HG03457 (cell line): ENCODE results near the gene NOVA2.

ENCODE experiments used
- ATAC-seq: cut with Tn5 transposase; IDR thresholded peaks from one replicate; pipeline ENCODE4 v1.9.1; 2021; ENCODE audit warnings: moderate number of reproducible peaks; ENCODE audit not compliant: unreplicated experiment

Gene NOVA2

GRCh38 chr19:45973553-45974338, at the start of gene NOVA2:
NOVA2 (minus strand) TSS chr19:45973865; CDS start chr19:45973351, 514 bp downstream.
- no peak for ATAC-seq

GRCh38 chr19:46023311-46023779, 49.7 kb upstream of the NOVA2 start:
- ATAC-seq: no peak

- ATAC-seq: no peak
Measured at GRCh38 chr19:46022431-46023310, 49.0 kb upstream of the NOVA2 start, which contains the start of gene PGLYRP1. PGLYRP1 (minus strand) TSS chr19:46023053; CDS start chr19:46023021, 32 bp downstream.

DNA sequence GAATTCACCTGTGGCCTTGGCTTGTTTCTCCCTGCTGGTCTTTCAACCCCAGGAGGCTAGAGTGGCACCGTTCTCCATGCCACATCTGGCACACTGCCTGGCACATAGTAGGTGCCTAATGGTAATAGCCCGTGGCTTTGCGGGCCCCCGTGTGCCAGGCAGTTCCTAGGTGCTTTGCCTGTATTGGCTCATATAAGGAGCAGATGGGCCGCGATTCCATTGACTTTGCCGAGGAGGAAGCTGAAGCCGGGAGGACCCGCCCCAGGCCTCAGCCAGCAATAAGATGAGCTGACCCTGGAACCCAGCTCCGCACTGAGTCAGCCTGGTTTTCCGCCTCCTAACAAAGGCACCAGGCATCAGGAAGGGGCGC, 48.4 kb upstream of the NOVA2 start:
- no peak for ATAC-seq

DNA sequence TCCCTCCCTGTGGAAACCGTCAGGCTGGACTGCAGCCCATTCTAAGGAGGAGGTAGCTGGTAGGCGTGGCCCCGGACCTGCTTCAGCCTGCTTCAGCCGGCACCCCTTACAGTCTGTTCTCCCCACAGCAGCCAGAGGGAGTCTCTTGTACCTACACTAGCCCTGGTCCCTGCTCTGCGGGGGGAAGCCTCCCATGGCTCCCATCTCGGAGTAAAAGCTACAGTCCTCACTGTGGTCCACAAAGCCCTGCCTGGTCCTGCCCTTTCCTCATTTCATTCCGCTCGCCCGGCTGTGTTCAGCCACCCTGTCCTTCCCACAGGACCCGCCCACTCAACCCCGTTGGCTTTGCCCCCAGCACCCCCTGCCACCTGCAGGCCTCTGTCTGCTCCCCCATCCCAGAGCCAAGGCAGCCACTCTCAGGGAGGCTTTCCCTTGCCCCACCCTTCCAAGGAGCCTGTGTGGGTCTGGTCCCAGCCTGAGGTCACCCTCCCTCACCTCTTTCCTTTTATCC, 47.9 kb upstream of the NOVA2 start:
- ATAC-seq: no peak

DNA sequence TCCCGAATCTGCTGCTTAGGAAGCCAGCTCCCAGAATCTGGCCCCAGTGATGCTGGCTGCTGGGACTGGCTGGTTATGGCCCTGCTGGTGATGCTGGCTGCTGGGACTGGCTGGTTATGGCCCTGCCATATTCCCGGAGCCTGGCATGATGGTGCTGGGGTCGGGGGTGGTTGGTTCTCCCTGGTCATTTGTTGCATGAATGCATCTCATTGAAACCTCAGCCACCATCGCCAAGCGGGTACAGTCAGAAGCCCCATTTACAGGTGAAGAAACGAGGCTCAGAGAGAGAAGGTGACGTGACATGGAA, 47.1 kb upstream of the NOVA2 start:
- ATAC-seq: no peak

DNA sequence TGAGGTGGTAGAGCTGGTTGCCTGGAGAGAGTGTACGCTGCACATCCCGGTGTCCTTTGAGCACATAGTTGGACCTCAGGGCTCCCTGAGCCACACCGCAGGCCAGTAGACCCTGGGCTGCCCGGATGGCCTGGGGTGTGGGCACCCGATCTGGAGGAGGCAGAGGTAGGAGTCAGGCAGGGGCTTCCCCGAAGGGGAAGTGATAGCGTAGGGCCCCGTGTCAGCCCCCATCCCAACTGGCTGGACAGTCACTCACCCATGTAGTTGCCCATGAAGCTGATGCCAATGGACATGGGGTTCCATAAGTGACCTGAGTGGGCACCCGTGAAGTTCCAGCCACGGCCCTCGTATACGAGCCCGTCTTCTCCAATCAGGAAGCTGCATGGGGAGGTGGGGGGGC, 45.6 kb upstream of the NOVA2 start:
- no peak for ATAC-seq

- no peak for ATAC-seq
Measured at GRCh38 chr19:46018729-46019251, 45.1 kb upstream of the NOVA2 start.

- no peak for ATAC-seq
Measured at GRCh38 chr19:46017874-46018675, 44.4 kb upstream of the NOVA2 start.

DNA sequence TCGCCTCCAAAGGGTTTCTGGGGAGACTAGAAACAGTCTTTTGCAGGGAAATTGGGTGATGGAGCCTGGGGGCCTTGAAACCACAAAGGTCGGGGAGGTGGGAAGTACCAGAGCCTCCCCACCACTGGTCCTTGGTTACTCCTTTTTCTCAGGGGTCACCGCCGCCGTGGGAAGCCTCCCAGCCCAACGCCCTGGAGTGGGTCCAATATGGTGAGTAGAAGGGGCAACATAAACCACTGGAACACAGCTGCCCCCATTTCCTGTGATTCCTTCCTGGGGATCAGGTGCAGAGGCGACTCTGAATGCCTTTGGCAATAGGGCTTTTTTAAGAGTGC, 43.4 kb upstream of the NOVA2 start:
- no peak for ATAC-seq

DNA sequence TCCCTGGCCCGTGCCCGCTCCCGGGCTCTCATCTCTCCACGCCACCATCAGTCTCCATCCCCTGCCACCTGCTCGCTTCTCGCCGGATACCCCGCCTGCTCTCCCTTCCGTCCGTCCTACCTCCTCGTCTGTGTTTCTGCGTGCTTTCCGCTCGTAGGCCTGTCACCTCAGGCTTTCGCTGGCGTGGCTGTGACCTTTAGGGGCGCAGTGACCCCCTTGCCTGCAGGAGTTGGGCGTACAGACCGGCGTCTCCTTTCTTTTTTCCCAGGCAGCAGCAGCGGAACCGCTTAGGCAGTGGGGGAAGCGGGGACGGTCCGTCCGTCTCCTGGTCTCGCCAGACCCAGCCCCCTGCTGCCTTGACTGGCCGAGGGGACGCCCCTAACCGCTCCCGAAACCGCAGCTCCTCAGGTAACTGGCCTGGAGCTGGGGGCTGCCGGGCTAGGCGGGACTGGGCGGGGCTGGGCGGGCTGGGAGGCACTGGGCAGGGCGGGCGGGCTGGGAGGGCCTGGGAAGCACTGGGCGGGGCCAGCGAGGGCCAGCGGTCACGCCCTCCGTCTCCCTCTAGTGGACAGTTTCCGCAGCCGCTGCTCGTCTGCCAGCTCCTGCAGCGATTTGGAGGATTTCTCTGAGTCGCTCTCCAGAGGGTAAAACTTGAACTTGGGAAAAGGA, 42.9 kb upstream of the NOVA2 start:
- ATAC-seq: no peak

DNA sequence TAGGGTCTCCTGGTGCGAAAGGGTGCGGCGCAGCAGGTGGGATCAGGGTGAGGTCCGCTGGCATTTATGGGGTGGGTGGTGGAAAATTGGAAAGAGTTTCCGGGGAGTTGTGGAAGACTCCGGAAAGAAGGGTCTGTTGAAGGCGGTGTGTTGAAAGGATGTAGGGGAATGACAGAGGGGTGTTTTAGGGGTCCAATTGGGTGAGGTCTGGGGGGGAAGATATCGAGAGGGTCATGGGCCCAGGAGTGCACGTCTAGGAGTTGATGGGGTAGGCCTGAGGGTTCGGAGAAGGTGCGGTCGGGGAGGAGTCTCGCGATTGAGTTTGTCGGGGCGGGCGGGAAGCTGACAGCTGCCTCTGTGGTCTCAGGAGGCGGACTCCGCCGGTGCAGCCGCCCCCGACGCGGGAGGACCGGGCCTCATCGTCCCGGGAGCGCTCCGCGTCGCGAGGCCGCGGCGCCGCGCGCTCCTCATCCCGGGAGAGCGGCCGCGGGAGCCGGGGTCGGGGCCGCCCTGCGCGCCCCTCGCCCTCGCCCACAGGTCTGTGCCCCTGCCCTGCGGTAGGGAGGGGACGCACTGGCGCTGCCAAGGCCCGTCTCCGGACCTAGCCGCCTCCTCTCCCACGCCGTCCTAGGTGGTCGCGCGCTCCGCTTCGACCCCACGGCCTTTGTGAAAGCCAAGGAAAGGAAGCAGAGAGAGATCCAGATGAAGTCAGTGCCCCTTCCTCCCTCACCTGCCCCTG, 42.2 kb upstream of the NOVA2 start:
- ATAC-seq: no peak

GRCh38 chr19:46014941-46015686, 41.4 kb upstream of the NOVA2 start:
- ATAC-seq: no peak

DNA sequence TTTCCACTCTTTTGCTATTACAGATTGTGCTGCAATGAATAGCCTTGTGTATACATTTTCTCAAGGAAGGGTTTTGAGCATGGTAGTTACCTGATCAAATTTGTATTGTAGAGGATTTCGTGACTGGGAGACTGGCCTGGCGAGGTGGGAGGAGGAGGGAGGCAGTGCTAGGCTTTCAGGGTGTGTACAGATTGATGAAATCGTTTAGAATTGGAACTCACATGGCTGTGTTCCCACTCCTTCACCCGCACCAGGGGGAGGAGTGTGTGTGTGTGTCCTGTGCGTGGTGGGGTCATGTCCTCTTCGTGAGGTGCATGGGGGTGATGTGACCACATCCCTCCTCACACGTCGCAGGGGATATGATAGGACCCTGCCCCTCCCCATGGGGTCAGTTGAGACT, 40.9 kb upstream of the NOVA2 start:
- ATAC-seq: no peak

GRCh38 chr19:46009530-46010510, 36.2 kb upstream of the NOVA2 start:
- ATAC-seq: no peak

GRCh38 chr19:46006411-46006810, 32.7 kb upstream of the NOVA2 start:
- no peak for ATAC-seq

DNA sequence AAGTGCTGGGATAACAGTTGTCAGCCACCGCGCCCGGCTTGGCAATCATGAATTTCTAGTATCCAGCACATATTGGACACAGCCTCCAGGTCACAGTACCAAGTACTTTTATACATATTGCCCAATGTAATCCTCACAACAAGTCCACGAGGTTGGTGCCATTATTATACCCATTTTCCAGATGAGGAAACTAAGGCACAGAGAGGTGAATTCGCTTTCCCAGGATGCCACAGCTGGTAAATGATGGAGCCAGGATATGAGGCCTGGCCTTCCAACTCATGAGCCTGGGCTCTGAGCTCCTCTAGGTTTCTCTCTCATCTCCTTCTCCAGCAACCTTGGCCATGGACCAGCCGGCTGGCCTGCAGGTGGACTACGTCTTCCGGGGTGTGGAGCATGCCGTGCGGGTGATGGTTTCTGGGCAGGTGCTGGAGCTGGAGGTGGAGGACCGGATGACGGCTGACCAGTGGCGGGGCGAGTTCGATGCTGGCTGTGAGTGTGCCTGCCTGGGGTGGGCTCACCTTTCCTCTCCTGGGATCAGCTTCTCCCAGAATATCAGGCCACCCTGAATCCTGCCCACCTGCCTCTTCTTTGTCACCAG, 29.1 kb upstream of the NOVA2 start:
- ATAC-seq: no peak
